Superior temporal gyrus (tissue), 1 donor: Measurements from ENCODE around the gene PARP1.

ENCODE experiments used
- DNase-seq: peaks from one replicate; pipeline ENCODE4 v3.0.0-alpha.2; 2016; ENCODE audit errors: extremely low spot score

PARP1 gene

GRCh38 chr1:226378071-226378470 is 29.8 kb downstream of the PARP1 start:
- no peak for DNase-seq

- DNase-seq: no peak
Observed at GRCh38 chr1:226376300-226376699, 31.6 kb downstream of the PARP1 start.

- DNase-seq: no peak
Observed at GRCh38 chr1:226373376-226373775, 34.5 kb downstream of the PARP1 start.

GRCh38 chr1:226372885-226373284 is 35.0 kb downstream of the PARP1 start:
- no peak for DNase-seq

- no peak for DNase-seq
Observed at GRCh38 chr1:226371866-226372490, 35.9 kb downstream of the PARP1 start.

GRCh38 chr1:226371027-226371694 is 36.7 kb downstream of the PARP1 start:
- DNase-seq: no peak

- no peak for DNase-seq
Observed at GRCh38 chr1:226370144-226370923, 37.6 kb downstream of the PARP1 start.

GRCh38 chr1:226369110-226369509 is 38.8 kb downstream of the PARP1 start:
- no peak for DNase-seq

GRCh38 chr1:226366290-226366689 is 41.6 kb downstream of the PARP1 start:
- no peak for DNase-seq

- DNase-seq: peak; percentile 15
Observed at GRCh38 chr1:226365831-226366231, 42.1 kb downstream of the PARP1 start.

GRCh38 chr1:226364901-226365565 is 42.9 kb downstream of the PARP1 start:
- no peak for DNase-seq

- DNase-seq: no peak
Observed at GRCh38 chr1:226364514-226364899, 43.4 kb downstream of the PARP1 start.

- DNase-seq: no peak
Observed at GRCh38 chr1:226363801-226364513, 43.9 kb downstream of the PARP1 start.

- DNase-seq: no peak
Observed at GRCh38 chr1:226362891-226363447, 44.9 kb downstream of the PARP1 start.

GRCh38 chr1:226362361-226362760 is 45.5 kb downstream of the PARP1 start:
- DNase-seq: no peak

- no peak for DNase-seq
Observed at GRCh38 chr1:226360106-226360746, 47.7 kb downstream of the PARP1 start.

GRCh38 chr1:226357416-226357815 is 50.5 kb downstream of the PARP1 start:
- no peak for DNase-seq

GRCh38 chr1:226355669-226356551 is 52.0 kb downstream of the PARP1 start:
- DNase-seq: peak; percentile 71

GRCh38 chr1:226355016-226355415 is 52.9 kb downstream of the PARP1 start:
- DNase-seq: no peak
